ENCODE results near the gene OSR1. TPM values are rescaled to one million over a fixed set of nuclear protein-coding genes. Genes with fewer than 3 reads are reported as not detected.

OSR1 gene
- total RNA-seq, 1 experiment from 2014 or later = 4.4 TPM

DNA sequence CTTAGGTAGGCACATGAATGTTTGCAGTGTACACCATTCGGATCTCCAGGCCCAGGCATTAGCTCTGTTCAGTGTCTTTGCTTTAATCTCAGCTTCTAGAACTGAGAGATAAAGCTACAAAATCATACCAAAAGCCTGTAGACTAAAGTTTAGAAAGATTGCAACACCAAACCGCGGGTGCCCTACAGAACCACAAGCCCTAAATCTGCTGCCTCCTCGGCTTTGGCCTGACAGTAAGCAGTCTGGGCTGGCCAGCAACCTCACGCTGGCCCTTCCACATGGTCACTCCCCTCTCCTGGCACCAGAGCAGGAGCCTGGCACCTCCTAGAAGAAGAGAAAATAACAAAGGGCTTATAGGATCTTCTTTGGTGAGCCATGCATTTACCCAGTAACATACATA is 8.9 kb upstream of the OSR1 start:
- BruUV-seq (replicated peaks) = no TSS peak
- Histone ChIP-seq H3K4me1 (ENCODE audit: control insufficient read depth, insufficient read depth, low read length) (peaks cover 5% of the 10 kb centered on the region; the same call in 1 of the 2 replicates), H3K9me3 (ENCODE audit: control insufficient read depth, insufficient read depth, low read depth, low read length) (no peaks in the 10 kb centered on the region), H3K4me3 (ENCODE audit: low read depth in 2 of 2, low read length in 2 of 2) (no peak overlapping the region), H3K36me3 (ENCODE audit: control insufficient read depth, insufficient read depth, low read length) (no peaks in the 10 kb centered on the region), H3K27me3 (ENCODE audit: control insufficient read depth, insufficient read depth, low read length) (peaks cover 41% of the 10 kb centered on the region), H3K27ac (ENCODE audit: low read length) (no peak overlapping the region)
- ChIA-PET POLR2A (no interaction called here), CTCF (no interaction called here)
- in situ Hi-C loops (cut with HindIII; ENCODE audit: low pct_unique_long_range_greater_than_20kb, low sequenced_read_pairs) (no loop called here), intact Hi-C loops (cut with micrococcal nuclease; ENCODE audit: unreplicated experiment) (loop anchor here (10.0 kb wide), 2 partner anchors 377 to 983 kb away; no protein-coding TSS in a partner anchor)
- ATAC-seq = no peak
- DNase-seq (ENCODE audit: low read depth, low spot score) = no peak
- TF ChIP-seq POLR2AphosphoS5 (IDR thresholded peaks at IDR 0.05; ENCODE audit: low read depth, low read length) (no peak), TCF7L2 (IDR thresholded peaks at IDR 0.05; ENCODE audit: low read depth, low read length) (no peak)
- TF ChIP-seq, protein P1, sequence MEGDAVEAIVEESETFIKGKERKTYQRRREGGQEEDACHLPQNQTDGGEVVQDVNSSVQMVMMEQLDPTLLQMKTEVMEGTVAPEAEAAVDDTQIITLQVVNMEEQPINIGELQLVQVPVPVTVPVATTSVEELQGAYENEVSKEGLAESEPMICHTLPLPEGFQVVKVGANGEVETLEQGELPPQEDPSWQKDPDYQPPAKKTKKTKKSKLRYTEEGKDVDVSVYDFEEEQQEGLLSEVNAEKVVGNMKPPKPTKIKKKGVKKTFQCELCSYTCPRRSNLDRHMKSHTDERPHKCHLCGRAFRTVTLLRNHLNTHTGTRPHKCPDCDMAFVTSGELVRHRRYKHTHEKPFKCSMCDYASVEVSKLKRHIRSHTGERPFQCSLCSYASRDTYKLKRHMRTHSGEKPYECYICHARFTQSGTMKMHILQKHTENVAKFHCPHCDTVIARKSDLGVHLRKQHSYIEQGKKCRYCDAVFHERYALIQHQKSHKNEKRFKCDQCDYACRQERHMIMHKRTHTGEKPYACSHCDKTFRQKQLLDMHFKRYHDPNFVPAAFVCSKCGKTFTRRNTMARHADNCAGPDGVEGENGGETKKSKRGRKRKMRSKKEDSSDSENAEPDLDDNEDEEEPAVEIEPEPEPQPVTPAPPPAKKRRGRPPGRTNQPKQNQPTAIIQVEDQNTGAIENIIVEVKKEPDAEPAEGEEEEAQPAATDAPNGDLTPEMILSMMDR (IDR thresholded peaks at IDR 0.05) = no peak
- TF ChIP-seq, protein P2, sequence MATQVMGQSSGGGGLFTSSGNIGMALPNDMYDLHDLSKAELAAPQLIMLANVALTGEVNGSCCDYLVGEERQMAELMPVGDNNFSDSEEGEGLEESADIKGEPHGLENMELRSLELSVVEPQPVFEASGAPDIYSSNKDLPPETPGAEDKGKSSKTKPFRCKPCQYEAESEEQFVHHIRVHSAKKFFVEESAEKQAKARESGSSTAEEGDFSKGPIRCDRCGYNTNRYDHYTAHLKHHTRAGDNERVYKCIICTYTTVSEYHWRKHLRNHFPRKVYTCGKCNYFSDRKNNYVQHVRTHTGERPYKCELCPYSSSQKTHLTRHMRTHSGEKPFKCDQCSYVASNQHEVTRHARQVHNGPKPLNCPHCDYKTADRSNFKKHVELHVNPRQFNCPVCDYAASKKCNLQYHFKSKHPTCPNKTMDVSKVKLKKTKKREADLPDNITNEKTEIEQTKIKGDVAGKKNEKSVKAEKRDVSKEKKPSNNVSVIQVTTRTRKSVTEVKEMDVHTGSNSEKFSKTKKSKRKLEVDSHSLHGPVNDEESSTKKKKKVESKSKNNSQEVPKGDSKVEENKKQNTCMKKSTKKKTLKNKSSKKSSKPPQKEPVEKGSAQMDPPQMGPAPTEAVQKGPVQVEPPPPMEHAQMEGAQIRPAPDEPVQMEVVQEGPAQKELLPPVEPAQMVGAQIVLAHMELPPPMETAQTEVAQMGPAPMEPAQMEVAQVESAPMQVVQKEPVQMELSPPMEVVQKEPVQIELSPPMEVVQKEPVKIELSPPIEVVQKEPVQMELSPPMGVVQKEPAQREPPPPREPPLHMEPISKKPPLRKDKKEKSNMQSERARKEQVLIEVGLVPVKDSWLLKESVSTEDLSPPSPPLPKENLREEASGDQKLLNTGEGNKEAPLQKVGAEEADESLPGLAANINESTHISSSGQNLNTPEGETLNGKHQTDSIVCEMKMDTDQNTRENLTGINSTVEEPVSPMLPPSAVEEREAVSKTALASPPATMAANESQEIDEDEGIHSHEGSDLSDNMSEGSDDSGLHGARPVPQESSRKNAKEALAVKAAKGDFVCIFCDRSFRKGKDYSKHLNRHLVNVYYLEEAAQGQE (IDR thresholded peaks at IDR 0.05; ENCODE audit: insufficient read depth in 1 of 2, low read depth in 2 of 2, low read length in 1 of 2) = no peak

DNA sequence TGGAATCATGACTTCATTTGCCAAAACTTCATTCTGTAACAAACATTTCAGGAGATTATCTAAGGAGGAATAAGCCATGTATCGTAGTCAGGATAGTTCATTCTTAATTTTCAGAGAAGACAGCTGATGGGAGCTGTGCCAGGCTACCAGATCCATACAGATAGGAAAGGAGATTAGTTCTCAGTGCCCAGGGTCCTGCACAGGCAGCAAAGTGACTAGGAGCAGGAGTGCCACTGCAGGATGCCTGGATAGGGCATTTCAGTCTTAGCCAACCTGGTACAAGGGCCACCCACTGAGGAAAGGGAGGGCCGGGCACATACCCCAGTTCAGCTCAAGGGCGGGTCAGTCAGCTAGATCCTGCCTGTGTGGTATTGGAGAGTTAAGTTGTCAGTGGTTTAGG is 6.7 kb upstream of the OSR1 start:
- POLR2A ChIA-PET = no interaction called here
- in situ Hi-C loops (cut with HindIII; ENCODE audit: low pct_unique_long_range_greater_than_20kb, low sequenced_read_pairs) (no loop called here), intact Hi-C loops (cut with micrococcal nuclease; ENCODE audit: unreplicated experiment) (loop anchor here (10.0 kb wide), 2 partner anchors 380 to 980 kb away; no protein-coding TSS in a partner anchor)
- Histone ChIP-seq H3K9me3 (ENCODE audit: control insufficient read depth, insufficient read depth, low read depth, low read length) (no peaks in the 10 kb centered on the region), H3K36me3 (ENCODE audit: control insufficient read depth, insufficient read depth, low read length) (no peaks in the 10 kb centered on the region), H3K4me3 (ENCODE audit: low read depth in 2 of 2, low read length in 2 of 2) (no peak overlapping the region), H3K27me3 (ENCODE audit: control insufficient read depth, insufficient read depth, low read length) (peaks cover 43% of the 10 kb centered on the region), H3K4me1 (ENCODE audit: control insufficient read depth, insufficient read depth, low read length) (0 out of 2 replicates have a peak, but pooled peaks cover 10% of the 10 kb centered on the region), H3K27ac (ENCODE audit: low read length) (no peak overlapping the region)
- DNase-seq (ENCODE audit: low read depth, low spot score) = no peak
- ATAC-seq = no peak
- no TSS peak for BruUV-seq (replicated peaks)
- TF ChIP-seq SIN3A (IDR thresholded peaks at IDR 0.05; ENCODE audit: borderline replicate concordance, insufficient read depth, low read depth, low read length) = no peak
- TF ChIP-seq, protein P2 (IDR thresholded peaks at IDR 0.05; ENCODE audit: insufficient read depth in 1 of 2, low read depth in 2 of 2, low read length in 1 of 2) = no peak
- TF ChIP-seq TCF7L2 (IDR thresholded peaks at IDR 0.05; ENCODE audit: low read depth, low read length) = no peak
- no peak for TF ChIP-seq POLR2AphosphoS5 (IDR thresholded peaks at IDR 0.05; ENCODE audit: low read depth, low read length)
- TF ChIP-seq, protein P1 (IDR thresholded peaks at IDR 0.05) = no peak
- CTCF ChIA-PET = no interaction called here
